K562 (cell line): ENCODE results near the gene ADGRG1. TPM values are rescaled to one million over a fixed set of nuclear protein-coding genes. Genes with fewer than 3 reads are reported as not detected.

Experiments
- CEBPG ChIP-seq, 3 experiments: fragments of 200-800 bp in 1 of 3; sonication (Bioruptor generic) in 1 of 3; sonication (generic) in 1 of 3; formaldehyde crosslinking in 1 of 3; IDR thresholded peaks in 2 of 3; conservative IDR thresholded peaks in 1 of 3; 2 replicates each; pipeline versions ENCODE4 v1.6.1 to v1.8.0; 2016 to 2022; ENCODE audit warnings: missing compliant biosample characterization in 2 of 3, missing genetic modification characterization in 2 of 3, mild to moderate bottlenecking in 1 of 3, missing genetic modification reagents in 1 of 3
- DDX20 ChIP-seq: fragments of 450-650 bp; IDR thresholded peaks from 2 replicates; pipeline ENCODE4 v1.6.1; 2016; ENCODE audit warnings: missing genetic modification characterization, low read depth, mild to moderate bottlenecking, missing compliant biosample characterization, moderate library complexity
- NELFE ChIP-seq: IDR thresholded peaks from 2 replicates; pipeline ENCODE4 v1.6.1; 2011; ENCODE audit warnings: mild to moderate bottlenecking; ENCODE audit not compliant: insufficient read depth, insufficient read length
- NFE2 ChIP-seq: IDR thresholded peaks from 2 replicates; pipeline ENCODE4 v1.6.1; 2014; ENCODE audit warnings: antibody characterized with exemption, low read depth
- PHB2 ChIP-seq: fragments of 450-650 bp; IDR thresholded peaks from 2 replicates; pipeline ENCODE4 v1.6.1; 2017; ENCODE audit warnings: low read depth
- PML ChIP-seq: IDR thresholded peaks from 2 replicates; pipeline ENCODE4 v1.6.1; 2012; ENCODE audit warnings: low read length, inconsistent platforms
- RUNX1 ChIP-seq: sonication (generic); IDR thresholded peaks from 2 replicates; pipeline ENCODE4 v1.6.1; 2016; ENCODE audit warnings: antibody characterized with exemption, low read depth
- TAL1 ChIP-seq: fragments of 450-650 bp; IDR thresholded peaks from 2 replicates; pipeline ENCODE4 v1.6.1; 2016; ENCODE audit warnings: mild to moderate bottlenecking
- TCF7L2 ChIP-seq: fragments of 150-350 bp; IDR thresholded peaks from 2 replicates; pipeline ENCODE4 v1.6.1; 2016; ENCODE audit warnings: low read depth, mild to moderate bottlenecking, low read length, moderate library complexity
- ZBTB7A ChIP-seq: IDR thresholded peaks from 2 replicates; pipeline ENCODE4 v1.6.1; 2011; ENCODE audit warnings: low read depth, mild to moderate bottlenecking, low read length, moderate library complexity, borderline replicate concordance; ENCODE audit not compliant: control insufficient read depth
- polyA plus RNA-seq, 8 experiments: library from polyadenylated mRNA; depleted of rRNA in 4 of 8; stranded (reverse) in 5 of 8; unstranded in 3 of 8; fragments of >200 nt; fragmentation: Nextera tagmentation in 2 of 8; fragmentation: Illumina TruSeq in 1 of 8; extraction: Ambion mirVana in 2 of 8; extraction: Trizol in 1 of 8; gene quantifications; 2 replicates each; pipeline versions ENCODE4 v1.2.1 to v1.2.3, GENCODE V29; 2011 to 2014; ENCODE audit warnings: inconsistent platforms in 1 of 8, missing spikeins in 1 of 8
- total RNA-seq, 7 experiments: library from RNA; depleted of rRNA in 6 of 7; stranded (reverse); fragments of >200 nt in 6 of 7; fragmentation: Illumina TruSeq in 2 of 7; extraction: Trizol in 2 of 7; gene quantifications; 2 replicates each; pipeline versions ENCODE4 v1.2.1 to v1.2.3, GENCODE V29; 2011 to 2021; ENCODE audit warnings: low replicate concordance in 1 of 7
- TF ChIP-seq, protein P1 (sequence below): fragments of 450-650 bp; IDR thresholded peaks from 2 replicates; pipeline ENCODE4 v1.6.1; 2016; ENCODE audit warnings: antibody characterized with exemption
- TF ChIP-seq, protein P2 (sequence below): sonication (generic); formaldehyde crosslinking; IDR thresholded peaks from 2 replicates; pipeline ENCODE4 v1.5.0; 2020; ENCODE audit warnings: missing genetic modification reagents
- TF ChIP-seq, protein P3 (sequence below): fragments of 250-450 bp; sonication (Bioruptor Pico); IDR thresholded peaks from 2 replicates; pipeline ENCODE4 v1.4.0; 2020; ENCODE audit warnings: mild to moderate bottlenecking, moderate library complexity
- TF ChIP-seq, protein P4 (sequence below): fragments of 450-650 bp; IDR thresholded peaks from 2 replicates; pipeline ENCODE4 v1.6.1; 2017; ENCODE audit warnings: antibody characterized with exemption
- TF ChIP-seq, protein P5 (sequence below): fragments of 450-650 bp; IDR thresholded peaks from 2 replicates; pipeline ENCODE4 v1.6.1; 2016; ENCODE audit warnings: borderline replicate concordance

ADGRG1 gene
- total and polyA plus RNA-seq, 9 of the 15 experiments (the other 6 are each of a cell fraction or from before 2014, with no cell fraction given), result 0.04 to 0.31 (median 0.16) TPM; not detected in 6

DNA sequence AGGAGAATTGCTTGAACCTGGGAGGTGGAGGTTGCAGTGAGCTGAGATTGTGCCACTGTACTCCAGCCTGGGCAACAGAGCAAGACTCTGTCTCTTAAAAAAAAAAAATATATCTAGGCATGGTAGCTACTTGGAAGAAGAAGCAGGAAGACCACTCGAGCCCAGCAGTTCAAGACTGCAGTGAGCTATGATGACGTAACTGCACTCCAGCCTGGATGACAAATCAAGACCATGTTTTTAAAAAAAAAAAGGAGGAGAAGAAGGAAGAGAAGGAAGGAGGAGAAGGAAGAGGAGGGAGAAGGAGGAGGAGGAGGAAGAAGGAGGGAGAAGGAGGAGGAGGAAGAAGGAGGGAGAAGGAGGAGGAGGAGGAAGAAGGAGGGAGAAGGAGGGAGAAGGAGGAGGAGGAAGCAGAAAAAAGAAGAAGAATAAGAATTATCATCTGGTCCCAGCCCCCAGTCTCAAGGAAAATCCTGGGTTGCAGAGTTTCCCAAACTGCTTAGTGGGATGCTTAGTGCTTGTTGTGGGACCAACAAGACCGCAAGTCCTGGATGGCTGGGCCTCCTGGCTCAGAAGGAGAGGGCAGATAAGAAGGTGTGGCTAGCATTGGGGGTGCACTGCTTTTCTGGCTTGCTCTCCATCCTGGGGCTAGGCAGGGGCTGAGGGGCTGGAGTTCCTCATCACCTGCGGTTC, 62.5 kb downstream of the ADGRG1 start (continued):
- TF ChIP-seq, protein P1, sequence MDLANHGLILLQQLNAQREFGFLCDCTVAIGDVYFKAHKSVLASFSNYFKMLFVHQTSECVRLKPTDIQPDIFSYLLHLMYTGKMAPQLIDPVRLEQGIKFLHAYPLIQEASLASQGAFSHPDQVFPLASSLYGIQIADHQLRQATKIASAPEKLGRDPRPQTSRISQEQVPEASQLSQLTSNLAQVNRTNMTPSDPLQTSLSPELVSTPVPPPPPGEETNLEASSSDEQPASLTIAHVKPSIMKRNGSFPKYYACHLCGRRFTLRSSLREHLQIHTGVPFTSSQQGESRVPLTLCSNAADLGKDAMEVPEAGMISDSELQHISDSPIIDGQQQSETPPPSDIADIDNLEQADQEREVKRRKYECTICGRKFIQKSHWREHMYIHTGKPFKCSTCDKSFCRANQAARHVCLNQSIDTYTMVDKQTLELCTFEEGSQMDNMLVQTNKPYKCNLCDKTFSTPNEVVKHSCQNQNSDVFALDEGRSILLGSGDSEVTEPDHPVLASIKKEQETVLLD, result no peak
- TF ChIP-seq PML, result peak; percentile 58; the same call in 1 of the 2 replicates
- TF ChIP-seq ZBTB7A, result no peak
- TF ChIP-seq, protein P2, sequence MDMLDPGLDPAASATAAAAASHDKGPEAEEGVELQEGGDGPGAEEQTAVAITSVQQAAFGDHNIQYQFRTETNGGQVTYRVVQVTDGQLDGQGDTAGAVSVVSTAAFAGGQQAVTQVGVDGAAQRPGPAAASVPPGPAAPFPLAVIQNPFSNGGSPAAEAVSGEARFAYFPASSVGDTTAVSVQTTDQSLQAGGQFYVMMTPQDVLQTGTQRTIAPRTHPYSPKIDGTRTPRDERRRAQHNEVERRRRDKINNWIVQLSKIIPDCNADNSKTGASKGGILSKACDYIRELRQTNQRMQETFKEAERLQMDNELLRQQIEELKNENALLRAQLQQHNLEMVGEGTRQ (CRISPR knock-in tag), result no peak
- no peak for TF ChIP-seq DDX20
- TF ChIP-seq PHB2, result peak; percentile 23; the same call in 1 of the 2 replicates
- TF ChIP-seq RUNX1, result no peak
- peak; percentile 82 for TF ChIP-seq TAL1
- TF ChIP-seq TCF7L2, result no peak
- no peak for TF ChIP-seq NFE2
- TF ChIP-seq, protein P3, sequence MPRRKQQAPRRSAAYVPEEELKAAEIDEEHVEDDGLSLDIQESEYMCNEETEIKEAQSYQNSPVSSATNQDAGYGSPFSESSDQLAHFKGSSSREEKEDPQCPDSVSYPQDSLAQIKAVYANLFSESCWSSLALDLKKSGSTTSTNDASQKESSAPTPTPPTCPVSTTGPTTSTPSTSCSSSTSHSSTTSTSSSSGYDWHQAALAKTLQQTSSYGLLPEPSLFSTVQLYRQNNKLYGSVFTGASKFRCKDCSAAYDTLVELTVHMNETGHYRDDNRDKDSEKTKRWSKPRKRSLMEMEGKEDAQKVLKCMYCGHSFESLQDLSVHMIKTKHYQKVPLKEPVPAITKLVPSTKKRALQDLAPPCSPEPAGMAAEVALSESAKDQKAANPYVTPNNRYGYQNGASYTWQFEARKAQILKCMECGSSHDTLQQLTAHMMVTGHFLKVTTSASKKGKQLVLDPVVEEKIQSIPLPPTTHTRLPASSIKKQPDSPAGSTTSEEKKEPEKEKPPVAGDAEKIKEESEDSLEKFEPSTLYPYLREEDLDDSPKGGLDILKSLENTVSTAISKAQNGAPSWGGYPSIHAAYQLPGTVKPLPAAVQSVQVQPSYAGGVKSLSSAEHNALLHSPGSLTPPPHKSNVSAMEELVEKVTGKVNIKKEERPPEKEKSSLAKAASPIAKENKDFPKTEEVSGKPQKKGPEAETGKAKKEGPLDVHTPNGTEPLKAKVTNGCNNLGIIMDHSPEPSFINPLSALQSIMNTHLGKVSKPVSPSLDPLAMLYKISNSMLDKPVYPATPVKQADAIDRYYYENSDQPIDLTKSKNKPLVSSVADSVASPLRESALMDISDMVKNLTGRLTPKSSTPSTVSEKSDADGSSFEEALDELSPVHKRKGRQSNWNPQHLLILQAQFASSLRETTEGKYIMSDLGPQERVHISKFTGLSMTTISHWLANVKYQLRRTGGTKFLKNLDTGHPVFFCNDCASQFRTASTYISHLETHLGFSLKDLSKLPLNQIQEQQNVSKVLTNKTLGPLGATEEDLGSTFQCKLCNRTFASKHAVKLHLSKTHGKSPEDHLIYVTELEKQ (CRISPR knock-in tag), result no peak
- no peak for TF ChIP-seq NELFE
- TF ChIP-seq, protein P4, sequence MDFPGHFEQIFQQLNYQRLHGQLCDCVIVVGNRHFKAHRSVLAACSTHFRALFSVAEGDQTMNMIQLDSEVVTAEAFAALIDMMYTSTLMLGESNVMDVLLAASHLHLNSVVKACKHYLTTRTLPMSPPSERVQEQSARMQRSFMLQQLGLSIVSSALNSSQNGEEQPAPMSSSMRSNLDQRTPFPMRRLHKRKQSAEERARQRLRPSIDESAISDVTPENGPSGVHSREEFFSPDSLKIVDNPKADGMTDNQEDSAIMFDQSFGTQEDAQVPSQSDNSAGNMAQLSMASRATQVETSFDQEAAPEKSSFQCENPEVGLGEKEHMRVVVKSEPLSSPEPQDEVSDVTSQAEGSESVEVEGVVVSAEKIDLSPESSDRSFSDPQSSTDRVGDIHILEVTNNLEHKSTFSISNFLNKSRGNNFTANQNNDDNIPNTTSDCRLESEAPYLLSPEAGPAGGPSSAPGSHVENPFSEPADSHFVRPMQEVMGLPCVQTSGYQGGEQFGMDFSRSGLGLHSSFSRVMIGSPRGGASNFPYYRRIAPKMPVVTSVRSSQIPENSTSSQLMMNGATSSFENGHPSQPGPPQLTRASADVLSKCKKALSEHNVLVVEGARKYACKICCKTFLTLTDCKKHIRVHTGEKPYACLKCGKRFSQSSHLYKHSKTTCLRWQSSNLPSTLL, result no peak
- TF ChIP-seq CEBPG (CRISPR knock-in tag; IDR thresholded peaks at IDR 0.05), result 0 out of 2 replicates have a peak, but pooled peaks have one; percentile 13
- TF ChIP-seq CEBPG (tag; conservative IDR thresholded peaks at IDR 0.05 in 1 of 2, IDR thresholded peaks at IDR 0.05 in 1 of 2), result peak in 1 of 2 experiments; percentile 46; a peak in 2 of 4 replicates
- TF ChIP-seq, protein P5, sequence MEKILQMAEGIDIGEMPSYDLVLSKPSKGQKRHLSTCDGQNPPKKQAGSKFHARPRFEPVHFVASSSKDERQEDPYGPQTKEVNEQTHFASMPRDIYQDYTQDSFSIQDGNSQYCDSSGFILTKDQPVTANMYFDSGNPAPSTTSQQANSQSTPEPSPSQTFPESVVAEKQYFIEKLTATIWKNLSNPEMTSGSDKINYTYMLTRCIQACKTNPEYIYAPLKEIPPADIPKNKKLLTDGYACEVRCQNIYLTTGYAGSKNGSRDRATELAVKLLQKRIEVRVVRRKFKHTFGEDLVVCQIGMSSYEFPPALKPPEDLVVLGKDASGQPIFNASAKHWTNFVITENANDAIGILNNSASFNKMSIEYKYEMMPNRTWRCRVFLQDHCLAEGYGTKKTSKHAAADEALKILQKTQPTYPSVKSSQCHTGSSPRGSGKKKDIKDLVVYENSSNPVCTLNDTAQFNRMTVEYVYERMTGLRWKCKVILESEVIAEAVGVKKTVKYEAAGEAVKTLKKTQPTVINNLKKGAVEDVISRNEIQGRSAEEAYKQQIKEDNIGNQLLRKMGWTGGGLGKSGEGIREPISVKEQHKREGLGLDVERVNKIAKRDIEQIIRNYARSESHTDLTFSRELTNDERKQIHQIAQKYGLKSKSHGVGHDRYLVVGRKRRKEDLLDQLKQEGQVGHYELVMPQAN, result no peak
